Fibroblast of pulmonary artery (primary cell): Measurements from ENCODE around the gene ATG2B.
A peak's percentile ranks its signal among the peaks of the same experiment; 100 is the strongest.

Experiments used
- DNase-seq: peaks from one replicate; pipeline ENCODE4 v3.0.0-alpha.2; 2010; ENCODE audit warnings: low read depth
- H3K4me3 ChIP-seq: replicated peaks from 2 replicates; pipeline ENCODE4 v1.5.1; 2011; ENCODE audit warnings: low read depth, mild to moderate bottlenecking, control low read depth, low read length, moderate library complexity
- CTCF ChIP-seq: IDR thresholded peaks from 2 replicates; pipeline ENCODE4 v1.5.1; 2011; ENCODE audit warnings: mild to moderate bottlenecking, control low read depth, low read length, inconsistent platforms; ENCODE audit errors: missing control alignments

Gene ATG2B

GRCh38 chr14:96275177-96276112 lies 87.7 kb downstream of the ATG2B start:
- TF ChIP-seq CTCF: peak; percentile 98
- peak; percentile 72 for DNase-seq
- H3K4me3 ChIP-seq: no peak overlapping the region

DNA sequence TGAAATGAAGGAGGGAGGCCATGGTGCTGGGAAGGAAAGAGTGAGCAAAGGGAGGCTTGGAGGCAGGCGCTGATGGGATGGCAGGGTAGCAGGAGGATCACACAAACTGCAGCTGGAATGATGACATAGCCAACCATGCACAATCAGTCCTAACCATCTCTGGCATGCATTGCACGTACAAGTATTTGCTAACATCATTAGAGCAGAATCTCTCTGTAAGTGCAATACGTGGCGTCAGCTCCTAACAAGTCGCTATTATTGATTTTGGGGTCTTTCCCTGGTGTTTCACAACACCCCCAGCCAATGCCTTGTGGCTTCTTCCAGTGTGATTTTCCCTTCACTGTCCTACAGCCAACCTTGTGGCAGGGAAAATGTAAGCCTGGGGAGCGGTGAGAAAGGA lies 88.6 kb downstream of the ATG2B start:
- DNase-seq: peak; percentile 40
- no peak for TF ChIP-seq CTCF
- H3K4me3 ChIP-seq: no peak overlapping the region

GRCh38 chr14:96274122-96274521 lies 89.0 kb downstream of the ATG2B start:
- TF ChIP-seq CTCF: no peak
- DNase-seq: no peak
- H3K4me3 ChIP-seq: no peak overlapping the region

GRCh38 chr14:96273629-96274028 lies 89.5 kb downstream of the ATG2B start:
- no peak overlapping the region for H3K4me3 ChIP-seq
- TF ChIP-seq CTCF: no peak
- DNase-seq: no peak

GRCh38 chr14:96272777-96273473 lies 90.2 kb downstream of the ATG2B start:
- no peak for DNase-seq
- H3K4me3 ChIP-seq: no peak overlapping the region
- no peak for TF ChIP-seq CTCF

- TF ChIP-seq CTCF: no peak
Measured at GRCh38 chr14:96271421-96271762, 91.7 kb downstream of the ATG2B start.

More at GRCh38 chr14:96271421-96271762, 91.7 kb downstream of the ATG2B start:
- no peak for DNase-seq
- H3K4me3 ChIP-seq: no peak overlapping the region
